Endodermal cell (in vitro differentiated cells): Measurements from ENCODE around the gene SVIL. TPM values are rescaled to one million over a fixed set of nuclear protein-coding genes. Genes with fewer than 3 reads are reported as not detected.

ENCODE experiments used
- DNase-seq: peaks from one replicate; pipeline ENCODE4 v3.0.0-alpha.2; 2017
- H3K27ac ChIP-seq: 2 replicates; pipeline ENCODE4 v1.5.1; 2013; ENCODE audit warnings: mild to moderate bottlenecking, low read depth, low read length, moderate library complexity
- H3K27me3 ChIP-seq: 2 replicates; pipeline ENCODE4 v1.6.1; 2013; ENCODE audit warnings: mild to moderate bottlenecking, low read length, moderate library complexity; ENCODE audit not compliant: insufficient read depth, control insufficient read depth, poor library complexity, severe bottlenecking
- H3K36me3 ChIP-seq: 2 replicates; pipeline ENCODE4 v1.7.0; 2013; ENCODE audit warnings: mild to moderate bottlenecking, low read length, moderate library complexity; ENCODE audit not compliant: control insufficient read depth, insufficient read depth
- H3K4me1 ChIP-seq: one replicate; pipeline ENCODE4 v1.7.0; 2013; ENCODE audit warnings: low read length; ENCODE audit not compliant: control insufficient read depth, insufficient read depth
- H3K4me3 ChIP-seq: 2 replicates; pipeline ENCODE4 v1.5.1; 2013; ENCODE audit warnings: mild to moderate bottlenecking, low read length, moderate library complexity
- H3K9ac ChIP-seq: 2 replicates; pipeline ENCODE4 v1.6.1; 2013; ENCODE audit warnings: mild to moderate bottlenecking, low read length, moderate library complexity; ENCODE audit not compliant: poor library complexity, severe bottlenecking; ENCODE audit errors: extremely low read depth
- H3K9me3 ChIP-seq: 2 replicates; pipeline ENCODE4 v1.6.1; 2013; ENCODE audit warnings: mild to moderate bottlenecking, low read length, moderate library complexity; ENCODE audit not compliant: control insufficient read depth
- H3K27ac Mint-ChIP-seq: 2 replicates; pipeline ENCODE4 v1.8.0; 2020; ENCODE audit warnings: mixed read lengths
- H3K27me3 Mint-ChIP-seq: 2 replicates; pipeline ENCODE4 v1.8.0; 2021; ENCODE audit warnings: mild to moderate bottlenecking, mixed read lengths; ENCODE audit not compliant: insufficient read depth
- H3K36me3 Mint-ChIP-seq: 2 replicates; pipeline ENCODE4 v1.8.0; 2020; ENCODE audit warnings: low read depth, mixed read lengths
- H3K4me1 Mint-ChIP-seq: 2 replicates; pipeline ENCODE4 v1.8.0; 2020; ENCODE audit warnings: mixed read lengths
- H3K4me3 Mint-ChIP-seq: 2 replicates; pipeline ENCODE4 v1.8.0; 2020; ENCODE audit warnings: mild to moderate bottlenecking, moderate library complexity, mixed read lengths
- H3K9me3 Mint-ChIP-seq: 2 replicates; pipeline ENCODE4 v1.8.0; 2020; ENCODE audit warnings: mild to moderate bottlenecking, mixed read lengths
- WGBS, 2 experiments: methylation state at CpG; one replicate each; pipeline versions ENCODE4 v1.1.5 to v1.1.7; 2013; ENCODE audit warnings: missing lambda C conversion rate in 2 of 2, mixed read lengths in 1 of 2; ENCODE audit not compliant: insufficient coverage in 1 of 2, insufficient read length in 1 of 2; 5-methylcytosine and 5-hydroxymethylcytosine counted together
- total RNA-seq, 2 donors: library from RNA; stranded (reverse); fragmentation: NEBNext Ultra II Directional in 1 of 2; extraction: Animal tissue kit (Norgen Biotek cat#: 25700) in 1 of 2; gene quantifications; 2 replicates in 1 of 2; 3 replicates in 1 of 2; pipeline ENCODE4 v1.2.1, GENCODE V29; 2021
- TF ChIP-seq, protein P1 (sequence below): fragments of 200-600 bp; sonication (generic); conservative IDR thresholded peaks from 2 replicates; pipeline ENCODE4 v1.5.0; 2021; ENCODE audit warnings: antibody characterized with exemption, mild to moderate bottlenecking

Gene SVIL
- total RNA-seq, 2 donors from 2014 or later = 25.2 to 32.9 TPM

GRCh38 chr10:29434111-29434510 is 200.7 kb downstream of the SVIL start:
- Mint-ChIP-seq H3K27ac (no peak overlapping the region), H3K4me1 (no peaks in the 10 kb centered on the region), H3K36me3 (peaks cover 6% of the 10 kb centered on the region), H3K4me3 (no peak overlapping the region), H3K27me3 (no peaks in the 10 kb centered on the region), H3K9me3 (peaks cover 35% of the 10 kb centered on the region)
- Histone ChIP-seq H3K4me3 (no peak overlapping the region), H3K36me3 (no peaks in the 10 kb centered on the region), H3K27me3 (no peaks in the 10 kb centered on the region), H3K27ac (no peak overlapping the region), H3K4me1 (no peaks in the 10 kb centered on the region), H3K9me3 (peaks cover 47% of the 10 kb centered on the region), H3K9ac (no peak overlapping the region)
- no peak for DNase-seq
- TF ChIP-seq, protein P1, sequence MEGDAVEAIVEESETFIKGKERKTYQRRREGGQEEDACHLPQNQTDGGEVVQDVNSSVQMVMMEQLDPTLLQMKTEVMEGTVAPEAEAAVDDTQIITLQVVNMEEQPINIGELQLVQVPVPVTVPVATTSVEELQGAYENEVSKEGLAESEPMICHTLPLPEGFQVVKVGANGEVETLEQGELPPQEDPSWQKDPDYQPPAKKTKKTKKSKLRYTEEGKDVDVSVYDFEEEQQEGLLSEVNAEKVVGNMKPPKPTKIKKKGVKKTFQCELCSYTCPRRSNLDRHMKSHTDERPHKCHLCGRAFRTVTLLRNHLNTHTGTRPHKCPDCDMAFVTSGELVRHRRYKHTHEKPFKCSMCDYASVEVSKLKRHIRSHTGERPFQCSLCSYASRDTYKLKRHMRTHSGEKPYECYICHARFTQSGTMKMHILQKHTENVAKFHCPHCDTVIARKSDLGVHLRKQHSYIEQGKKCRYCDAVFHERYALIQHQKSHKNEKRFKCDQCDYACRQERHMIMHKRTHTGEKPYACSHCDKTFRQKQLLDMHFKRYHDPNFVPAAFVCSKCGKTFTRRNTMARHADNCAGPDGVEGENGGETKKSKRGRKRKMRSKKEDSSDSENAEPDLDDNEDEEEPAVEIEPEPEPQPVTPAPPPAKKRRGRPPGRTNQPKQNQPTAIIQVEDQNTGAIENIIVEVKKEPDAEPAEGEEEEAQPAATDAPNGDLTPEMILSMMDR = no peak

- peaks cover 4% of the 10 kb centered on the region for H3K36me3 ChIP-seq
- H3K9me3 ChIP-seq = peaks cover 31% of the 10 kb centered on the region
- no peak overlapping the region for H3K4me3 Mint-ChIP-seq
- TF ChIP-seq, protein P1 = no peak
- no peak overlapping the region for H3K27ac ChIP-seq
- no peak for DNase-seq
- no CpG with 5 or more reads among the region's 1 CpG for WGBS, 2 experiments
- no peaks in the 10 kb centered on the region for H3K27me3 Mint-ChIP-seq
- no peak overlapping the region for H3K9ac ChIP-seq
- peaks cover 14% of the 10 kb centered on the region for H3K9me3 Mint-ChIP-seq
- no peak overlapping the region for H3K4me3 ChIP-seq
- H3K27me3 ChIP-seq = no peaks in the 10 kb centered on the region
- H3K4me1 Mint-ChIP-seq = no peaks in the 10 kb centered on the region
- H3K36me3 Mint-ChIP-seq = no peaks in the 10 kb centered on the region
- no peaks in the 10 kb centered on the region for H3K4me1 ChIP-seq
- H3K27ac Mint-ChIP-seq = no peak overlapping the region
Observed at GRCh38 chr10:29431711-29432110, 203.1 kb downstream of the SVIL start.

DNA sequence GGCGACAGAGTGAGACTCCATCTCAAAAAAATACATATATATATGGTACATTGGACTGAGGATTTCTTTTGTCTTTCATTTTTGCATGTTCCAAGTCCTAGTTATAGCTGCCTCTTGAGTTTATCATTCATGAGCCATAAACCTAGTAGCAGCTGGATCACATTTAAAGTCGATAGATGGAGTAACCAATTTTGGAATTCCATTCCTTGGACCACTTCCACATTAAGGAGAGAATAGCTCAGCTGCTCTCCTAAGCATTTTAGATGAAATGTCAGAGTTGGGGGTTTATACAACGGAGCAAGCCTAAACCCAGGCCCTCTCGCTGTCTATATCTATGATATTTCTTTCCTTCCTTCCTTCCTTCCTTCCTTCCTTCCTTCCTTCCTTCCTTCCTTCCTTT is 204.7 kb downstream of the SVIL start:
- Histone ChIP-seq H3K27me3 (no peaks in the 10 kb centered on the region), H3K4me1 (no peaks in the 10 kb centered on the region)
- no peak for DNase-seq

More for the DNA sequence above, 204.7 kb downstream of the SVIL start:
- H3K27ac ChIP-seq = no peak overlapping the region
- Mint-ChIP-seq H3K4me3 (no peak overlapping the region), H3K27me3 (no peaks in the 10 kb centered on the region), H3K4me1 (peaks cover 4% of the 10 kb centered on the region), H3K27ac (no peak overlapping the region), H3K36me3 (no peaks in the 10 kb centered on the region), H3K9me3 (peaks cover 2% of the 10 kb centered on the region)
- H3K9ac ChIP-seq = no peak overlapping the region
- H3K36me3 ChIP-seq = peaks cover 4% of the 10 kb centered on the region
- TF ChIP-seq, protein P1 = no peak
- peaks cover 14% of the 10 kb centered on the region for H3K9me3 ChIP-seq
- H3K4me3 ChIP-seq = no peak overlapping the region
- WGBS, 2 experiments = 92 to 100% methylated on average over 1 to 2 of the region's 4 CpGs
